ENCODE measurements around the gene ARAP1. TPM values are rescaled to one million over a fixed set of nuclear protein-coding genes. Genes with fewer than 3 reads are reported as not detected.

Gene ARAP1
- total RNA-seq, 2 experiments from 2014 or later = 65.7 to 69.8 TPM

DNA sequence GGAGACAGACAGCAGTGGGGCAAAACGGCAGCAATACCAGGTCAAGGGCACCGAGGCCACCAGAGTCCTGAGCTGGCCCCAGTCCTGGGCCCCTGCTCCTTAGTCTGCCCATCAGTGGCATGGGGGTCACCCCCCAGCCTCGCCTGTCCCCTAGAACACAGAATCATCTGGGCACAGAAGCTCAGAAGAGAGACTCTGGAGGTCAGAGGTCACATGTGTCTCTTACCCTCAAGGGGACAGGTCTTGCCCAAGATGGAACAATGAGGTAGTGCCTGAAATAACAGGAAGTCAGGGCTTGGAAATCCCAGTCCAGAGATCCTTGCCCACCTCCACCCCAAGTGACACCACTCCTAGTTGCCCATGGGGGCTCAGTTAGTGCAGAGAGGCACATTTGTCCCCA, 98.6 kb downstream of the ARAP1 start:
- no peak overlapping the region for H3K27ac ChIP-seq (ENCODE audit: low read depth in 1 of 2, low read length in 2 of 2)
- Mint-ChIP-seq H3K4me3 (no peak overlapping the region), H3K27me3 (peaks cover 6% of the 10 kb centered on the region), H3K9me3 (no peaks in the 10 kb centered on the region), H3K4me1 (ENCODE audit: low read depth) (no peaks in the 10 kb centered on the region), H3K27ac (no peak overlapping the region), H3K36me3 (ENCODE audit: low read depth) (no peaks in the 10 kb centered on the region)
- intact Hi-C loops (cut with DNase I, micrococcal nuclease) = no loop called here
- ChIA-PET CTCF (no interaction called here), POLR2A (no interaction called here)
- H3K36me3 ChIP-seq (ENCODE audit: insufficient read depth, low read length) = no peaks in the 10 kb centered on the region
- no peaks in the 10 kb centered on the region for H3K4me1 ChIP-seq (ENCODE audit: insufficient read depth, low read length)
- no peak overlapping the region for H3K4me3 ChIP-seq (ENCODE audit: low read length)
- no peaks in the 10 kb centered on the region for H3K9me3 ChIP-seq (ENCODE audit: control insufficient read depth in 1 of 2, insufficient read depth in 1 of 2, low read length in 2 of 2)
- ATAC-seq (ENCODE audit: poor library complexity) (no peak), DNase-seq (peak in 1 of 14 experiments; percentile 19)
- TF ChIP-seq, protein P1, sequence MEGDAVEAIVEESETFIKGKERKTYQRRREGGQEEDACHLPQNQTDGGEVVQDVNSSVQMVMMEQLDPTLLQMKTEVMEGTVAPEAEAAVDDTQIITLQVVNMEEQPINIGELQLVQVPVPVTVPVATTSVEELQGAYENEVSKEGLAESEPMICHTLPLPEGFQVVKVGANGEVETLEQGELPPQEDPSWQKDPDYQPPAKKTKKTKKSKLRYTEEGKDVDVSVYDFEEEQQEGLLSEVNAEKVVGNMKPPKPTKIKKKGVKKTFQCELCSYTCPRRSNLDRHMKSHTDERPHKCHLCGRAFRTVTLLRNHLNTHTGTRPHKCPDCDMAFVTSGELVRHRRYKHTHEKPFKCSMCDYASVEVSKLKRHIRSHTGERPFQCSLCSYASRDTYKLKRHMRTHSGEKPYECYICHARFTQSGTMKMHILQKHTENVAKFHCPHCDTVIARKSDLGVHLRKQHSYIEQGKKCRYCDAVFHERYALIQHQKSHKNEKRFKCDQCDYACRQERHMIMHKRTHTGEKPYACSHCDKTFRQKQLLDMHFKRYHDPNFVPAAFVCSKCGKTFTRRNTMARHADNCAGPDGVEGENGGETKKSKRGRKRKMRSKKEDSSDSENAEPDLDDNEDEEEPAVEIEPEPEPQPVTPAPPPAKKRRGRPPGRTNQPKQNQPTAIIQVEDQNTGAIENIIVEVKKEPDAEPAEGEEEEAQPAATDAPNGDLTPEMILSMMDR (IDR thresholded peaks at IDR 0.05) = no peak
- no peaks in the 10 kb centered on the region for H3K27me3 ChIP-seq (ENCODE audit: control insufficient read depth in 1 of 2, insufficient read depth in 2 of 2, low read length in 2 of 2)

- Mint-ChIP-seq H3K27me3 (peaks cover 6% of the 10 kb centered on the region), H3K4me1 (ENCODE audit: low read depth) (no peaks in the 10 kb centered on the region), H3K4me3 (no peak overlapping the region), H3K9me3 (no peaks in the 10 kb centered on the region), H3K36me3 (ENCODE audit: low read depth) (no peaks in the 10 kb centered on the region), H3K27ac (no peak overlapping the region)
- CTCF ChIA-PET = no interaction called here
- Histone ChIP-seq H3K27me3 (ENCODE audit: control insufficient read depth in 1 of 2, insufficient read depth in 2 of 2, low read length in 2 of 2) (no peaks in the 10 kb centered on the region), H3K27ac (ENCODE audit: low read depth in 1 of 2, low read length in 2 of 2) (no peak overlapping the region), H3K4me1 (ENCODE audit: insufficient read depth, low read length) (no peaks in the 10 kb centered on the region), H3K9me3 (ENCODE audit: control insufficient read depth in 1 of 2, insufficient read depth in 1 of 2, low read length in 2 of 2) (no peaks in the 10 kb centered on the region), H3K36me3 (ENCODE audit: insufficient read depth, low read length) (no peaks in the 10 kb centered on the region), H3K4me3 (ENCODE audit: low read length) (no peak overlapping the region)
- TF ChIP-seq, protein P1 (IDR thresholded peaks at IDR 0.05) = no peak
- ATAC-seq (ENCODE audit: poor library complexity) (no peak), DNase-seq (no peak)
- POLR2A ChIA-PET = no interaction called here
- intact Hi-C loops (cut with DNase I, micrococcal nuclease) = no loop called here
Observed at GRCh38 chr11:72652873-72653630, 99.2 kb downstream of the ARAP1 start.

GRCh38 chr11:72652133-72652532, 100.1 kb downstream of the ARAP1 start:
- intact Hi-C loops (cut with DNase I, micrococcal nuclease) = no loop called here
- no peak overlapping the region for H3K4me3 Mint-ChIP-seq
- no peak overlapping the region for H3K27ac ChIP-seq (ENCODE audit: low read depth in 1 of 2, low read length in 2 of 2)
- TF ChIP-seq, protein P1 (IDR thresholded peaks at IDR 0.05) = no peak
- no peaks in the 10 kb centered on the region for H3K4me1 Mint-ChIP-seq (ENCODE audit: low read depth)
- H3K9me3 Mint-ChIP-seq = no peaks in the 10 kb centered on the region
- no peaks in the 10 kb centered on the region for H3K4me1 ChIP-seq (ENCODE audit: insufficient read depth, low read length)
- ChIA-PET CTCF (no interaction called here), POLR2A (no interaction called here)
- ATAC-seq (ENCODE audit: poor library complexity) = no peak
- H3K27ac Mint-ChIP-seq = no peak overlapping the region
- H3K27me3 ChIP-seq (ENCODE audit: control insufficient read depth in 1 of 2, insufficient read depth in 2 of 2, low read length in 2 of 2) = no peaks in the 10 kb centered on the region
- H3K4me3 ChIP-seq (ENCODE audit: low read length) = no peak overlapping the region
- peaks cover 6% of the 10 kb centered on the region for H3K27me3 Mint-ChIP-seq
- H3K36me3 Mint-ChIP-seq (ENCODE audit: low read depth) = no peaks in the 10 kb centered on the region
- no peaks in the 10 kb centered on the region for H3K9me3 ChIP-seq (ENCODE audit: control insufficient read depth in 1 of 2, insufficient read depth in 1 of 2, low read length in 2 of 2)
- DNase-seq = no peak
- no peaks in the 10 kb centered on the region for H3K36me3 ChIP-seq (ENCODE audit: insufficient read depth, low read length)

Data from CD4-positive, alpha-beta T cell (primary cell).